Activated T-cell treated with anti-CD3 and anti-CD28 coated beads for 24 hours (primary cell): ENCODE results near the gene MED8.
A peak's percentile ranks its signal among the peaks of the same experiment; 100 is the strongest.

ENCODE experiments used
- DNase-seq: peaks from one replicate; pipeline ENCODE4 v3.0.0-alpha.2; 2020; ENCODE audit warnings: low read depth

The MED8 gene

DNA sequence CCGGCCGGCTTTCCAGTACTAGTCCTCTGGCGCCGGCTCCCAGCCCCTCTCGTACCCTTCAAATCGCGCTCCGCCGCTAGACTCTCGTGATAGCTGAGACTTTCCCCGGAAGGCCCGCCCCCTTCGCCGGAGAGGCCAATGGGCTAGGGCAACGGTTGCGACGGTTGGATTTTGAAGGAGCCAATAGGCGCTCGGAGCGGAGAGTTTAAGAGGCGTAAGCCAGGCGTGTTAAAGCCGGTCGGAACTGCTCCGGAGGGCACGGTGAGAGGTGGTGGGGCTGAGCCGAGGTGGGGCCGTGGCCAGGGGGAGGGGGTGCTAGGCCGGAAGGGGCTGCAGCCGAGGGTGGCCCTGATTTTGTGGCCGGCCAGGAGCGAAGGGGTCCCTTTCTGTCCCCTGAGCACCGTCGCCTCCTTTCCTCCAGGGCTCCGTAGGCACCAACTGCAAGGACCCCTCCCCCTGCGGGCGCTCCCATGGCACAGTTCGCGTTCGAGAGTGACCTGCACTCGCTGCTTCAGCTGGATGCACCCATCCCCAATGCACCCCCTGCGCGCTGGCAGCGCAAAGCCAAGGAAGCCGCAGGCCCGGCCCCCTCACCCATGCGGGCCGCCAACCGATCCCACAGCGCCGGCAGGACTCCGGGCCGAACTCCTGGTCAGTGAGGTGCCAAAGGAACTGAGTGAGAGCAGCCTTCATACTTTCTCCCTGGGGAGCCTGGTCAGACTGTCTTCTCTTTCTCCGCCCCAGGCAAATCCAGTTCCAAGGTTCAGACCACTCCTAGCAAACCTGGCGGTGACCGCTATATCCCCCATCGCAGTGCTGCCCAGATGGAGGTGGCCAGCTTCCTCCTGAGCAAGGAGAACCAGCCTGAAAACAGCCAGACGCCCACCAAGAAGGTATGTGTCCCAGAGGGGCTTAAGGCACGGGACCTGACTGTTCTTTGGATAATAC is 30.6 kb downstream of the MED8 start, which contains the start of gene CDC20:
CDC20 (plus strand) TSS at position 236 of the 948 bp plus-strand sequence; CDS start at position 471, 235 bp downstream.
- peak; percentile 99 for DNase-seq

DNA sequence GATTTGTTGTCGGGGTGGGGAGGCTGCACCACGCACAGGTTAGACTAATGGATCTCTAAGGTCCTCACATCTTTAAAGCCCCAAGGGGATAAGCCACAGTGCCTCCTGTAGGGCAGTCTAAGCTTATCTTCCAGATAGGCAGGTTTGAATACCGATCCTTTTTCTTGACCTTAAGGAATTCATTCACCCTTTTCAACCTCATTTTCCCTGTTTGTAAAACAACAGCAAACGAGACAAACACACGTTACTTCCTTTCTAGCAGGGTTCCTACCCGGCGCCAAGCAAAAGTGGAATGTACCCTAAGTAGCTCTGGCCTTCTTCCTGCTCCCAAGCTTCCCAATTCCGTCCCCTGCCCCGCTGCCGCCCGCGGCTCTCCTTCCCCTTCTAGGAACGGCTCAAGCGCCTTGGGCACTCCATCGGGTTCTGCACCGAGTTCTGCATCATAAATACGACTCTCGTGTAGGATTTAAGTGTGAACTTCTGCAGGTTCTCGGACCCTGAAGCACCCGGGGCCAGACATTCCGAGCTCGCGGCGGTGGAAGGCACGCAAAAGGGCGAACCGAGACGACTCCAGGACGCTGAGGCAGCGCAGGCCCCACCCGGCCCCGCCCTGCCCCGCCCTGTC is 31.4 kb downstream of the MED8 start:
- DNase-seq, result no peak

DNA sequence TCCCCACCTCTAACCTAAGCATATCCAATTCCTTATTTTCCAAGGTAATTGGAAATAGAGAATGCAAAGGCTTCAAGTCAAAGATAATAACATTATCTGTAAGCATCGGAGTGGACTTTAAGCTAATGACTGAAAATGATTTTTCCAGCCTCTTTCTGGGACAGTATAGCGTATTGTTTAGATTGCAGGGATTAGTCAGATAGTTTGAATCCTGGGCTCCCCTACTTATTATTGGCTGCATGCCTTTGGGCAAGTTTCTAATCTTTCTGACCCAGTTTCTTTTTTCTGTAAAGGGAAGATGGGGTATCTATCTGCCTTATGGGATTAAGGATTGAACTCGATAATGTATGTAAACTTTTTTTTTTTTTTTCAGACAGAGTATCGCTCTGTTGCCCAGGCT is 32.3 kb downstream of the MED8 start:
- DNase-seq, result no peak

DNA sequence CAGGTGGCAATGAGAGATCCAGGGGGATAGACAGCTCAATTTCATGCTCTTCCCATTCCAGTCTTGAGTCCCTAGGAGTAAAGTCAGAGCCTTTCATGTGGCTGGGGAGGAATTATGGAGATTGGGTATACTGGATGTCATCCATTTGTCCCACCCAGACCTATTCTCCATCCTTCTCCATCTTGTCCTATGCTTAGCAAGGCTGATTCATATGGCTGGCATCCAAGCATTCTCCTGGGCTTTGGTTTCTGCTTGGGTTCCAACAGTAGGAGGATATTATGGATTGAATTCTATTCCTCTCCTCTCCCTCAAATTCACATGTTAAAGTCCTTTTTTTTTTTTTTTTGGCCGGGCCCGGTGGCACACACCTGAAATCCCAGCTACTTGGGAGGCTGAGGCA is 34.7 kb downstream of the MED8 start:
- no peak for DNase-seq

DNA sequence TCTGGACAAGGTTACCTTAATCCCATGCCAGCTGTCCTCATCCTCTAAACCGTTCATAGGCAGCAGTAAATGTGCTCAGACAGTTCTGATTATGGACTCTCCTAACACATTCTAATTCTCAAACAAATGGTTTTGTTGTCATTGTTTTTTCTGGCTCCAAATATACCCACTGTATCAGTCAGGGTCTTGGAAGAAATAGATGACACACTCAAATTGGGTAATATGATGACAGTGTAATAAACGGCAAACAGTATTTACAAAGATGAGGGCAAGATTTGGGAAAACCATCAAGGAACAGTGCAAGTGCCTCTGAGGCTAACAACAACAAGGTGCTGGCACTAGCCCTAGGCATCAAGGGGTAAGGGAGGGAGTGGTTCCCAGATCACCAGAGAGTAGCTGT is 35.1 kb downstream of the MED8 start:
- DNase-seq, result no peak

DNA sequence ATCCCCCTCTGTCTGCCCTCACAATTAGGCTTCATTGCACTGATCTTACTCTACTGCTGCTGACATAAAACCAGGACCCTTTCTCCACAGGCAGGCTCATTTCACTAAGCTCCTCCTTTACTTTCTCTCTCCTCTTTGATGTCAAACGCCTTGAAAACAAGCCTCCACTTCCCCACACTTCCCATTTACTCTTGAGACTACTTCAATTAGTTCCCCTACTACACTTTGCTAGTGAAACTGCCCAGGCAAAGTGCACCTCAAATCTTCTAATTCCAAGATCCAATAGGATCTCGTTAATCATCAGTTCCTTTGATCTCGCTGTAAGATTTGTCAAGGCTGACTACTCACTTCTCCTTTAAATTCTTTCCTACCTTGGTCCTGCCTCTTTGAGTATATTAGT is 36.7 kb downstream of the MED8 start:
- no peak for DNase-seq

DNA sequence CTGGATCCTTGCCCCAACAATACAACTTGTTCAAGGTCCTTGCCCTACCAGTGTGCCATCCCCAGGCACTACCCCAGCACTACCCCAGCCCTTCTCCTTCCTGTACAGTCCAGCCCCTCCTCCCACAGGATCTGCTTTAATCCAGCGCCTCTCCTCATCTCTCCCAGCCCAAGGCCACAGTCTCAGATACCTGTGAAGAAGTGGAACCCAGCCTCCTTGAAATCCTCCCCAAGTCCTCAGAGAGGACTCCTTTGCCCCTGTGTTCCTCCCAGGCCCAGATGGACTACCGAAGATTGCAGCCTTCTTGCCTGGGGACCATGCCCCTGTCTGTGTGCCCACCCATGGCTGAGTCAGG is 37.3 kb downstream of the MED8 start:
- DNase-seq, result no peak

DNA sequence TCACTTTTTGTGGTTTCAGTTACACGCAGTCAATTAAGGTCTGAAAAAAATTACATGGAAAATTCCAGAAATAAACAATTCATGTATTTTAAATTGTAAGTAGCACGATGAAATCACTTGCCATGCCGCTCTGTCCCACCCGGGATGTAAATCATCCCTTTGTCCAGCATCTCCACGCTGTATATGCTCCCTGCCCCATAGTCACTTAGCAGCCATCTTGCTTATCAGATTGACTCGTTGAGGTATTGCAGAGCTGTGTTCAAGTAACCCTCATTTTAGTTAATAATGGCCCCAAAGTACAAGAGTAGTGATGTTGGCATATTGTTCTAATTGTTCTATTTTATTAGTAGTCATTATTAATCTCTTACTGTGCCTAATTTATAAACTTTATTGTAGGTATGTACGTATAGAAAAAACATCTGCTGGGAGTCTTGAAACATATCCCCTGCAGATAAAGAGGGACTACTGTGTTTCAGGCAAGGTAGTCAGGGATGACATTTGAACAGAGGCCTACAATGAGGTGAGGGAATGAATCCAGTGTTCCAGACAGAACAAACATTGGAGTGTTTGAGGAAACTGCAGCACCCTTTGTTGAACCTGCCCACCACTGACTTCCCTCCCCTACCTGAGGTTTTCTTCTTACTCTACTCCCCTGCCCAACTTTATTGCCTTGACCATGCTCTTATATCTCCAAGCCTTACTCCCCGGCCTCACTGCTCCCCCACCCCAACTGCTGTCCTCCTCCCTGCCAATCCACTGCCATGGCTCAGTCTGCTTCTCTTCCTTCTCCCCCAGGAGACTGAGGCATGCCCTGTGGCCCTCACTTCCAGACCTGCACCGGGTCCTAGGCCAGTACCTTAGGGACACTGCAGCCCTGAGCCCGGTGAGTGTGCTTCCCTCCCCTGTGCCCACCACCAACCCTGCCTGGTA is 37.9 kb downstream of the MED8 start:
- no peak for DNase-seq

DNA sequence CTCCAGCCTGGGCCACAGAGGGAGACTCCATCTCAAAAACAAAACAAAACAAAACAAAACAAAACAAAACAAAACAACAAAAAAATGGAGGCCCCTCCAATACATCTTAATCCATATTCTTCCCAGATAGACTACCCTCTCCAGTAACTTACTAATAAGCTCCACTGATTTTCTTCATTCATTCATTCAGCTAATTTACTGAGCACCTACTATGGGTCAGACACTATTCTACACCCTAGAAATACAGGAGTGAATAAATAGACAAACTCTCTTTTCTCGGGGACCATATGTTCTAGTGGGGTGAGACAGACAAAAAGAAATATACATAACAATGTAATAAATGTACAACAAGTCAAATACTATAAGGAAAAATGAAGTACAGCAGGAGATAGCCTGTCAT is 38.6 kb downstream of the MED8 start:
- DNase-seq, result no peak

DNA sequence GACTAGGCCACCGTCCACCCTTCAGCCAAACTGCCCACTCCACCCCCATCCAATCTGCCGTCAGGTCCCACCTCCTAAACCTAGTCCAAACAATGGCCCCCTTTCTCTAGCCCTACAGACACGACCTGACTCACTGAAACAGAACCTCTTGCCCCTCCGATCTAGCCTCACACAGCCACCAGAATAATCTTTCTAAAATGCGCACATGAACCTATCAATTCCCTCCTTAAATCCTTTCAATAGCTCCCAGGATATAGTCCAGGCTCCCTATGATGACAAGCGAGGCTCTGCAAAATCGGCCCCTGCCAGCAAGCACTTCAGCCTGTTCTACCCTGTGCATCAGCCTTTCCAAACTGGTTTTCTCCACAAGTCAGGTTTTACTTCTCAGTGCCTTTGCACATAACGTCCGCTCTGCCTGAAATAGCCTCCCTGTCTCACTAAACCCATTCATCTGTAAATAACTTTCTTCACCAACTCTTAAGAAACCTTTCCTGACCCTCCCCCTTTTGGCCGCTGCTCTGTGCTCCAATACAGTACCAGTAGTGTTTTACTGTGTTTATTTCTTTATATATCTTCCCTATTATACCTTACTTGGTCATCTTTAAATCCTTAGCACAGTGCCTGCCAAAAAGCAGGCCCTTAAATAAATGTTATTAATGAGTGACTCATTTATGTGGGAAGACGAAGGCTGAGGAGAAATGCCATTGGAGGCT is 39.9 kb downstream of the MED8 start:
- DNase-seq, result no peak

DNA sequence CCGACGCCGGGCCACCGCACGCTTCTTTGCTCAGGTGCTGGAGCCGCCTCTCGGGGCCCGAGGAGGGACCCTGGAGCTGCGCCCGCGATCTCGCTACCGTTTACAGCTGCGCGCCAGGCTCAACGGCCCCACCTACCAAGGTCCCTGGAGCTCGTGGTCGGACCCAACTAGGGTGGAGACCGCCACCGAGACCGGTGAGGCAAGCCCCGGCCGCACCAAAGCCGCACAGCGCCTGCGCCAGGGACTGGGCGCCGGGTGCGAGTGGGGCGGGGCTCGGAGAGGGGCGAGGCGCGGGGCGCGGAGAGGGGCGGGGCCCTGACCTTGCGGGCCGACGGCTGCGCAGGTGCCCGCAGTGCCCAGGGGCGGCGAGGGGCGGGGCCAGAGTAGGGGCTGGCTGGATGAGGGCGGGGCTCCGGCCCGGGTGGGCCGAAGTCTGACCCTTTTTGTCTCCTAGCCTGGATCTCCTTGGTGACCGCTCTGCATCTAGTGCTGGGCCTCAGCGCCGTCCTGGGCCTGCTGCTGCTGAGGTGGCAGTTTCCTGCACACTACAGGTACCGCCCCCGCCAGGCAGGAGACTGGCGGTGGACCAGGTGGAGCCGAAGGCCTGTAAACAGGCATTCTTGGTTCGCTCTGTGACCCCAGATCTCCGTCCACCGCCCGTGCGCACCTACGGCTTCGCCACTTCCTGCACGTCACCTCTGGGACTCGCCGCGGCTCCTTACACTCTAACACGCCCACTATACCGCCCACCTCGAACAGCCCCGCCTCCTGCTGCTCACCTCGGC is 40.6 kb downstream of the MED8 start:
- no peak for DNase-seq

DNA sequence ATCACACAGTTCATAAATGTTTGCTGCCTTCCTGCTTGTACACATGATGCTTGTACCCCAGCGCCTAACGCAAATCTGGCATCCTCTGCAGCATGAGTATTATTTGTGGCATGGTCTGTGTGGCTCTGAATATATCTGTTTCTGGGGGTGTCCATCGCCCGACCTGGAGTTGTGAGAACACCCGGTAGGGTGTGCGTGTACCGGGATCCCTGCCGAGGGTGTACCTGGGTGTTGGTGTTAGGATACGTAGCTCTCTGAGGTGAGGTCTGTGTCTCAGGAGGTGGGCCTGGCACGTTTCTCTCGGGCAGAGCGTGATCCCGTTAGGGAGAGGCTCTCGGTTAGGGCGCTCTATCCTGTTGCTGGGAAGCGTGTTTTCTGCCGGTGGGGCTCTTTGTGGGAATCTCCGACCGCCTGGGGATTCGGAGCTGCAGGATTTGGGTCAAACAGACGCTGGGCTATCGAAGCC is 41.2 kb downstream of the MED8 start:
- no peak for DNase-seq

DNA sequence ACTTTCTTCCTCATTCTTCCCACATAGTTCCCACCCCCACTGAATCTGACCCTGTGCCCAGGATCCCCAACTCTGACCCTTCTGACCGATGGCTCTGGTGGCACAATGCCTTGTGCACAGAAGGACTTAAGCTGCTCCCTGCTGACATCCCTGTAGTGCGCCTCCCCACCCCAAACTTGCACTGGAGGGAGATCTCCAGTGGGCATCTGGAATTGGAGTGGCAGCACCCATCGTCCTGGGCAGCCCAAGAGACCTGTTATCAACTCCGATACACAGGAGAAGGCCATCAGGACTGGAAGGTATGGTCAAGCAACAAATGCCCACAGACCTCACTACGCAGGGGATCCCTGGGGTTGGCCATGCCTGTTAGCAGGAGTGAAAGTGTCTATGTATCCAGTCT is 43.0 kb downstream of the MED8 start:
- DNase-seq, result no peak

DNA sequence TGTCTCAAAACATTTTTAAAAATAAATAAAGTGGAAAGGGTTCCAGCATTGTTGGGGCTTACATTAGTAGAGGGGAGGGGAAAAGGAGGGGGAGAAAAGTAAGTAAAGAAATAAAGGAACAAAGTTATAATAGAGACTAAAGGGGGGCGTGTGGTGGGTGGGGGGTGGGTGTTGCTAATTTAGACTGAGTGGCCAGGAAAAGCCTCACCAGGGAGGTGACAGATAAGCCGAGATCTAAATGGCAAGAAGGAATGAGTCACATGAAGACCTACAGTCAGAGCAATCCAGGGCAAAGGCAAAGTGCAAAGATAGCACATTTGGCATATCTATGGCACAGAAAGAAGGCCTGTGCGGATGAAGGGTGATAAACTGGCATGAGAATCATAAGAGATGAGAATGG is 44.5 kb downstream of the MED8 start:
- DNase-seq, result no peak

DNA sequence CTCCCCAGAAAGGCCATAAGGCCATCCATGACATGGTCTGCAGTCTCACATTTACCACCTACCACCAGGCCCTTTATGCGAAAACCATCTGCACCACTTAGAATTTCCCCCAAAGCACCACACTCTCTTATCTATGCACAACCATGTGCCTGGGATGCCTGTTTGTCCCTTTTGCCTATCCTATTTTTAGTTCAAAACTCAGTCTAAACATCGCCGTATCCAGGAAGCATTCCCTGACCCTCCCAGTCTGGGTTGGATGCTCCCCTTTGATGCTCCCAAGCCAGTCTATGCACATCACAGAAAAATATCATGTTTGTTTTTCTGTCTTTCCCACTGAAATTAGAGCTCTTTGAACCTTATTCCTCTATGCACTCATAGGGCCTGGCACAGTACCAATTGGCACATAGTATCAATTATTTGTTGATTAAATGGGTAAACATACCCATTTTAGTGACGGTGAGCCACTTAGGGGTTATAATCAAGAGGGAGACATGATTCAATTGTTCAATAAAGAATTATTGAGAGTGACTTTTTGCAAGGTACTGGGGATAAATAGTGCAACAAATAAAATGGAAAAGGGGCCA is 45.2 kb downstream of the MED8 start:
- no peak for DNase-seq

DNA sequence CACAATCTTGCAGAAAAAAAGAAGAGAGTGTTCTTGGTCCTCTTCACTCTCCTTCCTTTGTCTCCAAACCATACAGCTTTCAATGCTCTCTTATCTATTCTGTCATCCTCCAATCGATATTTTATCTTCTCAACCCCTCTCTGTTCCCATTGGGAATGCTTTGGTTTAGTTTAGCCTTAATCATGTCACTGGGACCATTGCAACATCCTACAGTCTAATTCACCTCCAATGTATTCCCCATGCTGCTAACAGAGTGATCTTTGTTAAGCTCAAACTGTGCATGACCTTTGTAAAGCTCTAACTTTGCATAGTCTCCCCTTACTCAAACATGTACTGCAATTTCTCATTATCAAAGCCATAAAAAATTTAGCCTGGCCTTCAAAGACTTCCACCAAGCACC is 49.0 kb downstream of the MED8 start:
- DNase-seq, result no peak

DNA sequence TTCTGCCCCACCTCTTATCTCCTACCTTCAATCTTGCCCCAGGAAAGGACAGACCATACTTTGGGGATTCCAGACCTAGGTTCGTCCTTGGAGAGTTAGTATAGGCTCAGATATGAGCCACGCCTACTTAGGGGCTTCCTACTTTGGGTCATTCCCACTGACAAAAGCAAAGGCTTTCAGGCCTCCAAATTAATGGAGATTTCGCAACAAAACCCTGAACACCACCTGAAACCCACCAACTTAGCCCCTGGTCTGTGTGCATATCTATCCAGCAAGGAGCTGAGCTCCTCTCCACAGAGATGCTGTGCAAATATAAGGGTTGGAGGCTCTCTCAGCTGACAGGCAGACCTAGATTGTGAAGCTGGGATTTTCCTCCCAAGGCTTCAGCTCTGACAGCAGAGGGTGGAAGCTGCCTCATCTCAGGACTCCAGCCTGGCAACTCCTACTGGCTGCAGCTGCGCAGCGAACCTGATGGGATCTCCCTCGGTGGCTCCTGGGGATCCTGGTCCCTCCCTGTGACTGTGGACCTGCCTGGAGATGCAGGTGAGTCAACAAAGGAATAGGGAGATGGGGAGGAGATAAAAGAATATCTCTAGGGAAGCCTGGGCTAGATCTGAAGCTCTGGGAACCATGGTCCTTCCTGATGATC is 49.9 kb downstream of the MED8 start:
- DNase-seq, result no peak

DNA sequence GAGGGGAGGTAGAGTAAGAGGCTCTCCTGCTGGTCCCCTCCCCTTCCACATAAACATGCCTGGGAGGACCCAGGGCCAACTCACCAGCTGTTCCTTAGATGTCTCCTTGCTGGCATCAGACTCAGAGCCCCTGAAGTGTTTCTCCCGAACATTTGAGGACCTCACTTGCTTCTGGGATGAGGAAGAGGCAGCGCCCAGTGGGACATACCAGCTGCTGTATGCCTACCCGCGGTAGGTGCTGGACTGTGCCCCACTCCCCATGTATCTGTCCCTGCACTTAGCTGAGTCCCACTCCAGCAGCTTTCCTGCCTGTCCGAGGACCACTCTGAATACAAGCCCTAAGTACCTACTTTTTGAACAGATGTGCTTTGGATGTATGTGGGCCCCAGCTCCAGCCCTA is 51.6 kb downstream of the MED8 start:
- DNase-seq, result no peak

DNA sequence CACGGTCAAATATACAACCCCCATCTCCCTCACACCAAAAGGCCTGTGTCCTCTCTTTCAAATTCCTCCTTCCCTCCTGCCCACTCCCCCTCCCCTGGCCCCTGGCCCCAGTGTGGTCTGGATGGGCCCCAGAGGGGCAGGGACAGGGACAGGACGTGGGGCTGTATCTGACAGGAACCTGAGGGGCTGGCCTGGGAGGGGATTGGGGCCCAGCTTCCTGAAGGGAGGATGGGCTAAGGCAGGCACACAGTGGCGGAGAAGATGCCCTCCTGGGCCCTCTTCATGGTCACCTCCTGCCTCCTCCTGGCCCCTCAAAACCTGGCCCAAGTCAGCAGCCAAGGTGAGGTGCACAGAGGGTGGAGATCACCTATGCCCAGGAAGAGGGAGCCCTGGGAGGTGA is 52.0 kb downstream of the MED8 start, which contains the start of gene MPL:
MPL (plus strand) TSS at position 231 of the 400 bp plus-strand sequence; CDS start at position 262, 31 bp downstream.
- DNase-seq, result no peak
